HG02981 (cell line): ENCODE measurements around the gene SESN3.
"Not testable (repeated sequence)": the region's sequence is repeated elsewhere in the genome, so short reads cannot be mapped to it uniquely, and the experiment has no call there.

Experiments used
- ATAC-seq: cut with Tn5 transposase; IDR thresholded peaks from one replicate; pipeline ENCODE4 v1.9.1; 2021; ENCODE audit warnings: mild to moderate bottlenecking, moderate library complexity; ENCODE audit not compliant: unreplicated experiment

The SESN3 gene

GRCh38 chr11:95222817-95223216, 8.2 kb downstream of the SESN3 start:
- ATAC-seq: no peak

GRCh38 chr11:95219599-95219998, 11.4 kb downstream of the SESN3 start:
- ATAC-seq: no peak

DNA sequence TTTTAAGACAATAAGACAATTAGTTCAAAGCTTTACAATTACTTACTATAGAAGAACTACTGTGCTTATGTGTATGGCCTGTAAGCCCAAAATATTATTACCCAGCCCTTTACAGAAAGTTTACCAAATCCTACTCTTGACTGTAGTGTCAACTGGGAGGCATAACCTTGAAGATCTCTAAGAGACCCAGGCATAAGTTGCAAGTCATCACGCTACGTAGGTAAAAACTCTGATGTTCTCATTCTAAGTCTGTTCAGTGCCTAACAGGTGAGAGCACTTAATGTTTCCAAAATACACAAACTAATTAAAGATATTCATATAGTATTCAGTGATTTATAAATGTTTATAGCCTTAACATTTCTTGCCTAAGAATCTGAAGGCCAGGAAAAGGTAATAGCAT, 12.9 kb downstream of the SESN3 start:
- no peak for ATAC-seq

GRCh38 chr11:95212609-95213008, 18.4 kb downstream of the SESN3 start:
- no peak for ATAC-seq

DNA sequence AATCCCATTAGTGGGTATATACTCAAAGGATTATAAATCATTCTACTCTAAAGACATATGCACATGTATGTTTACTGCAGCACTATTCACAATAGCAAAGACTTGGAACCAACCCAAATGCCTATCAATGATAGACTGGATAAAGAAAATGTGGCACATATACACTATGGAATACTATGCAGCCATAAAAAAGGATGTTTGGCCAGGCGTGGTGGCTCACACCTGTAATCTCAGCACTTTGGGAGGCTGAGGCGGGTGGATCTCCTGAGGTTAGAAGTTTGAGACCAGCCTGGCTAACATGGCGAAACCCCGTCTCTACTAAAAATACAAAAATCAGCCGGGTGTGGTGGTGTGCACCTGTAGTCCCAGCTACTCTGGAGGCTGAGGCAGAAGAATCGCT, 21.5 kb downstream of the SESN3 start:
- ATAC-seq: not testable (repeated sequence)

- no peak for ATAC-seq
These were observed 30.1 kb downstream of the SESN3 start for GRCh38 chr11:95200781-95201457.

GRCh38 chr11:95195831-95196230, 35.2 kb downstream of the SESN3 start:
- no peak for ATAC-seq

GRCh38 chr11:95193541-95193940, 37.5 kb downstream of the SESN3 start:
- ATAC-seq: no peak

DNA sequence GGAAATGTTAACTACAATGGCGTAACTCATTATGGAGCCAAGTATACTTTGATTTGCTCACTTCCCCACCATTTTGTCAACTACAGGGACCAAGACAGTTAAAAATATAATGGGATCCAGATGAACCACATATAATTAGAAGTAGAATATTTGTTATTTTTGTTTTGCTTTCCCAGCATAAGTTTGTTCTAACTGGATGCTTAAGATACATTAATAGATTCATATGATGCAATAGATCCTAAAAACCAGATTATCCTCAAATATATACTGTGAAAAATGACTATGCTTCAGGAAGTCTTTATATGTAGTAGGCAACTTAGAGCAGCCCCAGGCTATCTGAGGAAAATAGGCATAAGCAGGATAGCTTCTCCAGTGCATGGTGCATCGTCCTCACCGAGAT, 38.3 kb downstream of the SESN3 start:
- ATAC-seq: no peak

GRCh38 chr11:95187723-95188122, 43.3 kb downstream of the SESN3 start:
- ATAC-seq: no peak

GRCh38 chr11:95182397-95182796, 48.6 kb downstream of the SESN3 start:
- ATAC-seq: no peak

DNA sequence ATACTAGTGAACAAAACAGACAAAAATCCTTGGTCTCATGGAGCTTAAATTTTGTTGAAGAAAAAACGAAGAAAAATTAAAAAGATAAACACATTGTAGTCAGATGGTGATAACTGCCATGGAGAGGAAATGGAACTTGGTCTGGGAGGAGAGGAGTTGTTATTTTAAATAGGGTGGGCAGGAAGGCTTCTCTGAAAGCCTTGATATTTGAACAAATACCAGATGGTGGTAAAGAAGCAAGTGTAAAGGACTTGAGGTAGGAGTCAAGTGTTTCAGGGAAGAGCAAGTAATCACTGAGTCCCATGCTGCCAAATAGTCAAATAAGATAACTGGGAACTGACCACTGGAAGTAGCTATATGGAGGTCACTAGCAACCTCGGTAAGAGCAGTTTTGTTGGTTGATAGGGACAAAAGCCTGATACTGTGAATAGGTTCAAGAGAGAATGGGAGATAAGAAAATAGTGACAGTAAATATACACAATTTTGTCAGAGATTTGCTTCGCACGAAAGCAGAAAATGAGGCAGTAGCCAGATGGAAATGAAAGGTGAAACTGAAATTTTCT, 55.1 kb downstream of the SESN3 start:
- ATAC-seq: no peak

DNA sequence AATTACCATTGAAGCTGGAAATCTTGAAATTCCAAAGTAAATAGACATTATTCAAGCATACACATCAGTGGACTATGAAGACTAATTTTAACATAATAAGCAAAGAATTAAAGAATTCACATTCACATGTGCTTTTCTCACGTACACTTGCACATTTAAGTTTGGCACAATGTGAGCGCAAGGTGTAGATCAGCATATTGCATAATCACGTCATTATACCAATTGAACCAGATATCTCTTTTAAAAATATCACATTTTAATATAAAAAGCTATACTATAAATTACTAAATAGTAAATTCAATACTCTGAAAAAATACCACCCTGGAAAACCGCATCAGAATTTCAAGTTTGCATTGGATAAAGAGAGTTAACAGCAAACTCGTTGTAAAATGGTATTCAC, 60.7 kb downstream of the SESN3 start:
- no peak for ATAC-seq

GRCh38 chr11:95166781-95167180, 64.2 kb downstream of the SESN3 start:
- ATAC-seq: no peak

GRCh38 chr11:95165638-95166037, 65.4 kb downstream of the SESN3 start:
- ATAC-seq: no peak

- no peak for ATAC-seq
These were observed 67.9 kb downstream of the SESN3 start for GRCh38 chr11:95163106-95163505.

- ATAC-seq: no peak
These were observed 69.8 kb downstream of the SESN3 start for GRCh38 chr11:95161248-95161647.

DNA sequence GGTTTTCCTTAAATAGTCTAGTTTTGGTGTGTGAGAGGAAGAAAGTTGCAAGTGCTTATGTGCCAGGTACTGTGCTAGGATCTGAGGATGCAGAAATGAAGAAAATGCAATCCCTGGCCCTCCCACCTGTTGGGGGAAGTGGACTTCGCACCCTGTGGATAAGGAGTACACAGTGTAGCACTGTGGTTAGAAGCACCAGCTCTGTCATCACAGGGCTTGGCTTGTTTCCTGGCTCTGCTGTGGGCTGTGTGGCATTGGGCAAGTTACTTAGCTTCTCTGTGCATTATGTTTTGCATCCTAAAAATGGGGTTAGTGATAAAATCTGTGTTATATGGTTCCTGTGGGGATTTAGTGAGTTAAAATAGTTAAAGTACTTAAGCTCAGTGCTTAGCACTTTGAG, 73.2 kb downstream of the SESN3 start:
- ATAC-seq: no peak

- no peak for ATAC-seq
These were observed 74.0 kb downstream of the SESN3 start for GRCh38 chr11:95156916-95157541.

DNA sequence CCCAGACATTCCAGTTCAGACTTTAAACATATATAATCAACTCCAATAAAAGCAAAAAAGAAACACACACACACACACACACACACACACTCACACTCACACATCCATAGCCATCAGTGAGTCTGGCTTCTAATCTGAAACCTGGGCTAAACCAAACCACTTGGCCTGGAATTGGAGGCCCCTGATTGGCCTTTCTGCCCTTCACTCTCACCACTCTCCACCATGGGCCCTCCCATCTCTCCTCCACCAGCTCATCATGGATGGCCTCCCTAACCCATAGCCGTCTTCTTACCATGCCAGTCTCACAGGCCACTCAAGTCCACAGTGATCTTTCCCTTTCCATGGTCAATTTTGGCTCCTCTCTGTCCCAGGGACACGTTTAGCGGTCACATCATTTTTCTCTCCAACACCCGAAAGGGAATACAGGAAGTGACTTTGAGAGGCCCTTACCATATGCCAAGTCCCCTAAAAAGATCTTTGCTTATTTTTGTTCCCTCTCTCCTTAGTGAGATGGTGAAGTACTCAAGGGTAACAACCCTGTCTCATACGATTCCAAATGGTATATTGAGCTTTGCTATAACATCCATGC, 74.8 kb downstream of the SESN3 start:
- ATAC-seq: no peak

DNA sequence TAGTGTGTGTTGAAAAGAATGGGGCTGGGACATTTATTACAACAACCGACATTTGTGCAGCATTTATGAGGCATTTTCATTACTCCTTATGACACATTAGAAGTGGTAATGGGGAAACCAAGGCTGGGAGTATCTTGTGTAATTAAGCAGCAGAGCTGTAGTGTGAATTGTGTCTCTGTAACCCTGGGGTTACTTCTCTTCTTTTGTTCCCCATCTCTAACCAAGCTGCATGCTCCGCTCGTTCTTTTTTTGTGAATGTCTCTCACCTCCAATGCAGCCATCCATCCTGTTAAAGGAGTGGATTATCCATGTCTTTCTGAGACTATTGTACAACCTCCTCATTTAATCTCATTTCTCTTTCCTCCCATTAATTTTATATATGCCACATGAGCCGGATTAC, 75.6 kb downstream of the SESN3 start:
- ATAC-seq: no peak

GRCh38 chr11:95154514-95154913, 76.5 kb downstream of the SESN3 start:
- ATAC-seq: no peak
